ENCODE measurements around the gene KAT2A. TPM values are rescaled to one million over a fixed set of nuclear protein-coding genes. Genes with fewer than 3 reads are reported as not detected.

Gene KAT2A
- total RNA-seq, 1 experiment from 2014 or later: 43.5 TPM

DNA sequence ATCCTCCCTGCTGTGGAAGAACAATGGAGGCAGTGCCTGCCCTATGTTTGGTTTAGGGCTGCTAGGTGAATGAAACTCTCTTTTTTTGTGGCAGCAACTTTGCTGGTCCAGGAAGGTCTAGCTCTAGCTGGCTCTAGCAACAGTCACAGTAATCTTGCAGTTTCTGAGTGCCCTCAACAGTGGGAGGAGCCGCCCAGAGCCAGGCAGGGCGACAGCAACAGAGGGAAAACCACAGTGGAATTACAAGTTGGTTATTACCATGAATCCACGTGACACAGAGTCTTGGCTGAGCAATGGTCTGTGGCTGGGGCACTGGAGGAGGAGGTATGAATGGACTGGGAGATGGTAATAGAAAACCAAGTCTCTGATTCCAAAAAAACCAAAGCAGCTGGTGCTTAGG lies 11.8 kb upstream of the KAT2A start:
- H3K79me1 ChIP-seq (ENCODE audit: insufficient read depth, low read depth, low read length, poor library complexity, severe bottlenecking): peaks cover 3% of the 10 kb centered on the region
- H3T11ph ChIP-seq (ENCODE audit: low read length): no peak overlapping the region
- no peak overlapping the region for H2AK5ac ChIP-seq (ENCODE audit: insufficient read length, low read length)
- no peak overlapping the region for H3K18ac ChIP-seq (ENCODE audit: insufficient read length, low read depth, low read length)
- TF ChIP-seq, protein P1, sequence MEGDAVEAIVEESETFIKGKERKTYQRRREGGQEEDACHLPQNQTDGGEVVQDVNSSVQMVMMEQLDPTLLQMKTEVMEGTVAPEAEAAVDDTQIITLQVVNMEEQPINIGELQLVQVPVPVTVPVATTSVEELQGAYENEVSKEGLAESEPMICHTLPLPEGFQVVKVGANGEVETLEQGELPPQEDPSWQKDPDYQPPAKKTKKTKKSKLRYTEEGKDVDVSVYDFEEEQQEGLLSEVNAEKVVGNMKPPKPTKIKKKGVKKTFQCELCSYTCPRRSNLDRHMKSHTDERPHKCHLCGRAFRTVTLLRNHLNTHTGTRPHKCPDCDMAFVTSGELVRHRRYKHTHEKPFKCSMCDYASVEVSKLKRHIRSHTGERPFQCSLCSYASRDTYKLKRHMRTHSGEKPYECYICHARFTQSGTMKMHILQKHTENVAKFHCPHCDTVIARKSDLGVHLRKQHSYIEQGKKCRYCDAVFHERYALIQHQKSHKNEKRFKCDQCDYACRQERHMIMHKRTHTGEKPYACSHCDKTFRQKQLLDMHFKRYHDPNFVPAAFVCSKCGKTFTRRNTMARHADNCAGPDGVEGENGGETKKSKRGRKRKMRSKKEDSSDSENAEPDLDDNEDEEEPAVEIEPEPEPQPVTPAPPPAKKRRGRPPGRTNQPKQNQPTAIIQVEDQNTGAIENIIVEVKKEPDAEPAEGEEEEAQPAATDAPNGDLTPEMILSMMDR (conservative IDR thresholded peaks at IDR 0.05): no peak
- H4K91ac ChIP-seq (ENCODE audit: insufficient read length, low read depth, low read length): no peak overlapping the region
- H2BK5ac ChIP-seq (ENCODE audit: insufficient read length, low read length): no peak overlapping the region
- Mint-ChIP-seq H3K27ac (peak overlapping the region in 2 of 3 experiments; percentile 34 to 35; a peak in 1 of 7 replicates), H3K4me1 (peaks cover 29 to 32% of the 10 kb centered on the region in 2 experiments), H3K36me3 (ENCODE audit: insufficient read depth in 1 of 3, low read depth in 3 of 3) (peaks cover 13 to 42% (median 27%) of the 10 kb centered on the region in 3 experiments; a peak in 6 of 7 replicates), H3K27me3 (ENCODE audit: low read depth) (no peaks in the 10 kb centered on the region), H3K9me3 (no peaks in the 10 kb centered on the region), H3K4me3 (no peak overlapping the region)
- no peak overlapping the region for H4K5ac ChIP-seq (ENCODE audit: insufficient read length, low read depth, low read length)
- H3K4ac ChIP-seq (ENCODE audit: low read depth, low read length): no peak overlapping the region
- no peaks in the 10 kb centered on the region for H3K23me2 ChIP-seq (ENCODE audit: insufficient read length, low read depth, low read length, poor library complexity, severe bottlenecking)
- no peak overlapping the region for H4K8ac ChIP-seq (replicated peaks; ENCODE audit: insufficient read length, low read depth, low read length)
- H3K4me2 ChIP-seq (ENCODE audit: insufficient read depth, insufficient read length, low read length): no peak overlapping the region
- no peak overlapping the region for H2AFZ ChIP-seq (ENCODE audit: low read length)
- H3K9ac ChIP-seq (ENCODE audit: extremely low read depth, insufficient read length, low read length): no peak overlapping the region
- H2BK120ac ChIP-seq (ENCODE audit: low read depth, low read length, poor library complexity, severe bottlenecking): no peak overlapping the region
- H3K23ac ChIP-seq (ENCODE audit: insufficient read length, low read depth, low read length): no peak overlapping the region
- peaks cover 5% of the 10 kb centered on the region; the same call in 1 of the 2 replicates for H3K4me1 ChIP-seq (ENCODE audit: insufficient read depth, low read length)
- H2BK20ac ChIP-seq (ENCODE audit: low read depth, low read length, poor library complexity, severe bottlenecking): no peak overlapping the region
- H3K9me3 ChIP-seq (ENCODE audit: control insufficient read depth, low read depth, low read length): no peaks in the 10 kb centered on the region
- no CpG with 5 or more reads among the region's 3 CpGs for WGBS (ENCODE audit: extremely low coverage, insufficient read length, low lambda C conversion rate)
- H2BK15ac ChIP-seq (ENCODE audit: low read depth, low read length): no peak overlapping the region
- H3K79me2 ChIP-seq (ENCODE audit: insufficient read depth, low read length): peaks cover 2% of the 10 kb centered on the region; the same call in 1 of the 2 replicates
- H3K56ac ChIP-seq (ENCODE audit: insufficient read length, low read depth, low read length): no peak overlapping the region
- H4K20me1 ChIP-seq (ENCODE audit: control insufficient read depth, insufficient read depth, insufficient read length): no peaks in the 10 kb centered on the region
- no peak overlapping the region for H3K14ac ChIP-seq (ENCODE audit: insufficient read depth, low read length)
- H3K27me3 ChIP-seq (ENCODE audit: insufficient read depth, low read length): no peaks in the 10 kb centered on the region
- no peak for DNase-seq
- H3K27ac ChIP-seq (ENCODE audit: insufficient read length, low read depth, low read length): no peak overlapping the region
- H2BK12ac ChIP-seq (ENCODE audit: insufficient read length, low read depth, low read length): no peak overlapping the region
